Hematopoietic multipotent progenitor cell treated with erythropoietin and hydrocortisone succinate and interleukin-3 and kit ligand, for 4 days (in vitro differentiated cells): ENCODE measurements around the gene ST6GALNAC3.
"Not testable (repeated sequence)": the region's sequence is repeated elsewhere in the genome, so short reads cannot be mapped to it uniquely, and the experiment has no call there.

Source experiments
- DNase-seq: peaks from one replicate; pipeline ENCODE4 v3.0.0-alpha.2; 2015

The ST6GALNAC3 gene

GRCh38 chr1:76075188-76075489 lies 593 bp downstream of the ST6GALNAC3 start:
- no peak for DNase-seq

DNA sequence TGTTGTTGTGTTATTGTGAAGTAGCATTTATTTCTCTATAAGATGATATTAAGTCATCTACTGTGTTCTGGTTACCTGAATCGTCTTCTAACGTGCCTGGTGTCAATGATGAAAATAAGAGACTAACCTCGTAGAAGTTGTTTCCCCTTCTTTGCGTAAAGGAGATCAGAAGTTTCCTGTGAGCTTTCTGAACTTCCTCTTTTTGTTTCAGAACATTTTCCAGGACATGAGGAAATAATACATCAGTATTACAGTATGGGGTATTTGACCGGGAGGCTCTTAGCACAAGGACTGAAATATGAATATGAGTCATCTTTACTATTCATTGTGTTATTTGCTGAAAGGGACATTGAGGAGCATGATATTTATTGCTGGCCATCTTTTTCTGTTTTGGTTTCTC lies 1.3 kb downstream of the ST6GALNAC3 start:
- peak; percentile 83 for DNase-seq

DNA sequence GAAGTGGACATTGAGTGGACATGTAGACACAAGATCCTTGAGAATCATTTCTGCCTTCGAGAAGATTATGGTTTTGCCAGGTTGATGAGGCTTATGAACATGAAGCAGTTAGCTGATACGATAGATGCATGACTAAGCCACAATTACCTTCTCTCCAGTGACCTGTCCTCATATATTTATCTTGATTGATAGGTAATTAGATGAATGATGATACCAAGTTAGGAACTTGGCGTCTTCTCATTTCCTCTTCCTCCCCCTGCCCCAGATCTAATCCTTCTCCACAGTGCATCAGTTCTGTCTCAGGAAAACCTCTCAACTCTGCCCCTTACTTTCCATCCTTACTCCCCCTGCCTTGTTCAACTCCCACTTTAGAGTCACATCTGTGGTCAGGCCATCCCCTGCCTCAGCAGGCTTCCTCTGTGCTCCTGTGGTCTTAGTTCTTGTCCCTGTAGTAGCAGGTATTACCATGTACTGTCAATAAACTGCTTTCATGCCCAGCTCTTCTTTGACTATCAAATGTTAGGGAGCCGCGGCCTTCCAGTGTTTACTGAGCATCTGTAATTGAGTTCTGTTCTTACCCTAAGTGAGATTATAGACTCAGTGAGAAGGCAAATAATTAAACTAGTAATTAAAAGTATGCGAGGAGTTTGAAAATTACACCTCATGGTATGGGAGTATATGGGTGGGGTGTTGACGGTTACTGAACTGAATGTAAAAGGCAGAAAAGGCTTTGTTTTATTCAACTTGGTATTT lies 5.1 kb downstream of the ST6GALNAC3 start:
- no peak for DNase-seq

DNA sequence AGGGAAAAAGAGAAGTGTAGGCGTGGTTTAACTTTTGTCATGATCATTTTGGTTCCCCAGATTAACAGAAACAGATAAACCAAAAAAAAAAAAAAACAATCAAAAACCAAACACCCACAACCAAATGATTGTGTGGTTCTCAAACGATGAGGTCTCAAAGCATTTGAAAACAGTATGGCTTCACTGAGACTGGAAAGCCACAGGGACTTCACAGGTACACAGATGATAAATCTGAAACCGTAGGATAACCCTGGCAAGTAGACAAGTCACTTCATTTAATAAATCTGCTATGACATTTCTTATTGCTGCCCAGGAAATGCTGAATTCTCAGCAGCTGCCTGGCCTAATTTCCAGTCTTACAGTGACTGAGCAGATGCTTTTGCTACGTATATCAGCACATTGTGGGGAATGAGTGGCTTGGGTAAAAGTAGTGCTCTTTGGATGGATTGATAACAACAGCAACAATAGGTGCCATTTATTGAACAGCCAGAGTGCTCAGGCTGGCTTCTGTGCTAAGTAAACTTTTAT lies 6.1 kb downstream of the ST6GALNAC3 start:
- no peak for DNase-seq

DNA sequence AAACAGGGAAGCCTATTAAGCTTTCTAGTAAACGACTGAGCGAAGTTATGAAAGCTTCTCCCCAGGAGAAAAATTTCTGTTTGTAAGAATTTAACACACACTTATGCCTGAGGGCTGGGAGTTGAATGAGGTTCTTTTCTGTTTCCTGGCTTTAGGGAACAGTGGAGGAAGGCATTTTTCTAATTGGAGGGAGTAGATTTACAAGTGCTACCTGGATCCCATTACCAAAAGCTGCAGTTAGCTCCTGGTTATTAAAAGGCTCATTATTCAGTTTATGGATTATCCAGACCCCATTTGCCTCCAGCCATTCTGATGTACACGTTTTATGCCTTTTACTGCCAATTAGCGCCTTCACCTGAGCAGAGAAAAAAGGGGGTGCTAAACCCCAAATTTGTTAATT lies 7.5 kb downstream of the ST6GALNAC3 start:
- no peak for DNase-seq

DNA sequence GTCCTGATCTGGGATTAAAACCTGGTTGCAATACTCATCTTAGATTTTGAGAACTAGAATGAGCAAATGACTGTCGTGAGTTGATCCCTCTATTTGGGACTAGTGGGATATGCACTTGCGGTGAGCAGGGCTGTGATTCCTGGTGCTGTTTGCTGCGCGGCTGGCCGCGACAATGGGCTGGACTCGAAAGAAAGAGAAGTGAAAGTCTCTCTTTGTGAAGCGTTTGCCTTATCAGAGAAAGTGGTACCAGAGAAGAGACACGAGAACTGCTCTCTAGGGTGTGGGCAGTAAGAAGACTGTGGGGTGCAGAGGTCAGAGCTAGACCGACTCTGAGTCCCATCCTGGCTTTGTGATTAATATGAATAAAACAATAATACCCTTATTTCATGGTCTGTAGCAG lies 8.6 kb downstream of the ST6GALNAC3 start:
- DNase-seq: no peak

GRCh38 chr1:76084029-76084627 lies 9.6 kb downstream of the ST6GALNAC3 start:
- DNase-seq: no peak

DNA sequence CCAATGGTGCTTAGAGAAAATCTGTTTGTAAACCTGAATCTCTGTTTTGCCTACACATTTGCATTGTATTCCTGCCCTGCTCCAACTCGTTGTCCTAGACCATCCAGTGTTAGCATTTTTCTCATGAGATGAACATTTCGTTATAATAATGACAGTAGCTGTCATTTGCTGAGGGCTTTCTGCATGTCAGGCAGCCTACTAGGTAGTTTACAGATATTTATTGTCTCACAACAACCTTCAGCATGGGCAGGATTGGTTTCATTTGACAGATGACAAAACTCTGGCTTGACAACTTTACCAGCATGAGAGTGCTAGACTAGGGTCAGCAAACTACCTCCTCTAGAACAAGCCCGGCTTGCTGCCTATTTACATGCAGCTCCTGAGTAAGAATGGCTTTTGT lies 10.1 kb downstream of the ST6GALNAC3 start:
- no peak for DNase-seq

DNA sequence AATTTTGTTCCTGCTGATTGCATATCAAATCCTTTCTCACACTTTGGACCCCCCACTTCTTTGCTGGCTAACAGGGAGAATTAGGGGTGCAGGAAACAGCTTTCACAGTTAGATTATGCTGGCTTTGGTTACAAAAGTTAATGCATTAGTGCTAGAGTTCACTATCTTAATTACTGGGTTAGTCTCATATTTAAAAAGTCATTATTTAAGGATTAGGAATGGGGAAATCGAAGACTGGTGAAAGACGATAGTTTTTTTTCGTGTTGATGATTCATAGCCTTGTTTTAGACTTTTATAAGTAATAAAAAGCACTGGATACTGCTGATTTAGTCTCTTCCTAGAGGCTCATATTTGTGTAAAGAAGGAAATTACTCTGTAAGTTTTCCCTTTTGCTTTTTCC lies 11.6 kb downstream of the ST6GALNAC3 start:
- no peak for DNase-seq

- no peak for DNase-seq
These were observed 12.1 kb downstream of the ST6GALNAC3 start for GRCh38 chr1:76086597-76086996.

- peak; percentile 81 for DNase-seq
These were observed 16.0 kb downstream of the ST6GALNAC3 start for GRCh38 chr1:76090283-76091203.

- no peak for DNase-seq
These were observed 18.3 kb downstream of the ST6GALNAC3 start for GRCh38 chr1:76092812-76093211.

- DNase-seq: no peak
These were observed 19.2 kb downstream of the ST6GALNAC3 start for GRCh38 chr1:76093522-76094312.

DNA sequence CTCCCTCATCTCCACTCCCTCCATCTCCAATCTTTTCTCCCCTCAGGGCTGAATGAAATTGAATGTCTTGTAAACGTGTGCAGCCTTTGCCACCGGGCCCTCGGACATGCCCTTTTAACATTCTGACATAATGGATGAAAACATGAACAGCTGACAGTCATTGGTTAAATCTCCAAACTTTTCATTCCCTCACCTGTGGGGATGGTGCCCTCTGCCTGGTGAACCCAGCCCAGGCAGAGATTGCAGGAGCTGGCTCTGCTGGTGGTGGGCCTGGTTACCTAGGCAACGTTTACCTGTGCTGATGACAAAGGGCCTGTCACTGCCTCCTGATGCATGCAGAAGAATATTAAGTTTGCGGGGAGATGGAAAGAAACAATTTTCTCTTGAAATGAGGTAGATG lies 21.3 kb downstream of the ST6GALNAC3 start:
- no peak for DNase-seq

DNA sequence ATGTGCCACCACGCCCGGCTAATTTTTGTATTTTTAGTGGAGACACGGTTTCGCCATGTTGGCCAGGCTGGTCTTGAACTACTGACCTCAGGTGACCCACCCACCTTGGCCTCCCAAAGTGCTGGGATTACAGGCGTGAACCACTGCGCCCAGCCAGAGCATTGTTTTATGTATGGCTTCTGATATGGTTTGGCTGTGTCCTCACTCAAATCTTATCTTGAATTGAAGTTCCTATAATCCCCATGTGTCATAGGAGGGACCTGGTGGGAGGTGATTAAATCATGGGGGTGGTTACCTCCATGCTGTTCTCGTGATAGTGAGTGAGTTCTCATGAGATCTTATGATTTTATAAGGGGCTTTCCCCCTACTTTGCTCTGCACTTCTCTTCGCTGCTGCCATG lies 22.5 kb downstream of the ST6GALNAC3 start:
- not testable (repeated sequence) for DNase-seq

GRCh38 chr1:76098845-76099244 lies 24.3 kb downstream of the ST6GALNAC3 start:
- no peak for DNase-seq

DNA sequence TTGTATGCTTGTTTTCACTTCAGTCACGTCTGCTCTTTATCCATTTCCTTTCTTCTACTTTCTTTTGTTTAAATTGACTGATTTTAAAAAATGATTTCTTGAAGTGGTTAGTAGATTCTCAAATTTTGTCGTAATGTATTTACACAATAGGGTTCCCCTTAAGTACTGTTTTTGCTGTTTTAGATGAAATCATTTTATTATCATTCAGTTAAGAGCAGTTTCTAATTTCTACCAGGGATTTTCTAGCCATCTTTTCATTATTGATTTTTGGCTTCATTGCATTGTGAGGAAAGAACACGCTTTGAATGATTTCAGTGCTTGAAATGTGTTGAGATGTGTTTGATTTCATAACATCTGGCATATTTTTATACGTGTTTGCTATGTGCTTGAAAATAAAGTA lies 27.0 kb downstream of the ST6GALNAC3 start:
- no peak for DNase-seq

DNA sequence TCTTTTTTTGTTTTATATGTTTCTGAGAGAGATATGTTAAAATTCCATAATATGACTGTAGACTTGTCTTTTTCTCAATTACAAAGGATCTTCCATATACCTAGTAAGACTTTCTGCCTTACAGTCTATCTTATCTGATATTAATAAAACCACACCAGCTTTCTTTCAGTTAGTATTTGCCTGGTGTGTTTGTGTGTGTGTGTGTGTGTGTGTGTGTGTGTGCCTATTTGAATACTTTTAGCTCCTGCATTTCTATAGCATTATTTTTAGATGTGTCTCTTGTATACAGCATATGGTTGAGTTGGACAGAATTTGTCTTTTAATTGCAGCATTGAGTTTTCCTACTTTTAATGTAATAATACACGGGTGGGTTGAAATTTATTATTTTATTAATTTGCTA lies 27.5 kb downstream of the ST6GALNAC3 start:
- DNase-seq: no peak

GRCh38 chr1:76103034-76103433 lies 28.5 kb downstream of the ST6GALNAC3 start:
- DNase-seq: no peak

- DNase-seq: peak; percentile 82
These were observed 30.8 kb downstream of the ST6GALNAC3 start for GRCh38 chr1:76105372-76105771.

GRCh38 chr1:76106251-76106650 lies 31.7 kb downstream of the ST6GALNAC3 start:
- DNase-seq: no peak

GRCh38 chr1:76106719-76107235 lies 32.2 kb downstream of the ST6GALNAC3 start:
- DNase-seq: no peak

- no peak for DNase-seq
These were observed 34.9 kb downstream of the ST6GALNAC3 start for GRCh38 chr1:76109404-76109803.
